Thymus (tissue), 11 donors: ENCODE results near the gene NPLOC4. TPM values are rescaled to one million over a fixed set of nuclear protein-coding genes. Genes with fewer than 3 reads are reported as not detected.

Experiments used
- DNase-seq, 9 donors: peaks; one replicate each; pipeline ENCODE4 v3.0.0-alpha.2; 2013; ENCODE audit warnings: low spot score in 9 of 9, low read depth in 6 of 9, missing footprints in 1 of 9
- H3K27ac ChIP-seq, 2 donors: one replicate each; pipeline ENCODE4 v1.5.1; 2013; ENCODE audit warnings: control low read depth in 1 of 2, low read depth in 1 of 2, low read length in 1 of 2, mild to moderate bottlenecking in 1 of 2, moderate library complexity in 1 of 2
- H3K27me3 ChIP-seq, 2 donors: one replicate each; pipeline ENCODE4 v1.5.1; 2013; ENCODE audit warnings: low read length in 1 of 2; ENCODE audit not compliant: control insufficient read depth in 2 of 2, insufficient read depth in 1 of 2
- H3K36me3 ChIP-seq, 2 donors: one replicate each; pipeline ENCODE4 v1.5.1; 2013; ENCODE audit warnings: low read length in 1 of 2, mild to moderate bottlenecking in 1 of 2, moderate library complexity in 1 of 2; ENCODE audit not compliant: control insufficient read depth in 2 of 2, insufficient read depth in 2 of 2
- H3K4me1 ChIP-seq, 2 donors: one replicate each; pipeline ENCODE4 v1.5.1; 2013; ENCODE audit warnings: low read length in 2 of 2; ENCODE audit not compliant: control insufficient read depth in 2 of 2, insufficient read depth in 2 of 2
- H3K4me3 ChIP-seq, 2 donors: one replicate each; pipeline ENCODE4 v1.5.1; 2013; ENCODE audit warnings: low read length in 2 of 2, control low read depth in 1 of 2, mild to moderate bottlenecking in 1 of 2
- H3K9me3 ChIP-seq, 2 donors: one replicate each; pipeline ENCODE4 v1.5.1; 2013; ENCODE audit warnings: low read length in 1 of 2, mild to moderate bottlenecking in 1 of 2; ENCODE audit not compliant: control insufficient read depth in 2 of 2, insufficient read depth in 1 of 2
- WGBS: extraction: QIAGEN DNeasy Blood & Tissue Kit; methylation state at CpG from one replicate; pipeline ENCODE4 v1.1.7; 2013; 5-methylcytosine and 5-hydroxymethylcytosine counted together
- polyA plus RNA-seq: library from polyadenylated mRNA; stranded (reverse); fragments of 200-250 nt; gene quantifications from one replicate; pipeline ENCODE4 v1.2.3, GENCODE V29; 2013
- total RNA-seq: library from RNA; stranded (reverse); fragments of 120-200 nt; gene quantifications from one replicate; pipeline ENCODE4 v1.2.4, GENCODE V29; 2013
- donor health status: healthy.

Gene NPLOC4
- total and polyA plus RNA-seq, 2 donors, result 26.1 to 43.3 TPM

DNA sequence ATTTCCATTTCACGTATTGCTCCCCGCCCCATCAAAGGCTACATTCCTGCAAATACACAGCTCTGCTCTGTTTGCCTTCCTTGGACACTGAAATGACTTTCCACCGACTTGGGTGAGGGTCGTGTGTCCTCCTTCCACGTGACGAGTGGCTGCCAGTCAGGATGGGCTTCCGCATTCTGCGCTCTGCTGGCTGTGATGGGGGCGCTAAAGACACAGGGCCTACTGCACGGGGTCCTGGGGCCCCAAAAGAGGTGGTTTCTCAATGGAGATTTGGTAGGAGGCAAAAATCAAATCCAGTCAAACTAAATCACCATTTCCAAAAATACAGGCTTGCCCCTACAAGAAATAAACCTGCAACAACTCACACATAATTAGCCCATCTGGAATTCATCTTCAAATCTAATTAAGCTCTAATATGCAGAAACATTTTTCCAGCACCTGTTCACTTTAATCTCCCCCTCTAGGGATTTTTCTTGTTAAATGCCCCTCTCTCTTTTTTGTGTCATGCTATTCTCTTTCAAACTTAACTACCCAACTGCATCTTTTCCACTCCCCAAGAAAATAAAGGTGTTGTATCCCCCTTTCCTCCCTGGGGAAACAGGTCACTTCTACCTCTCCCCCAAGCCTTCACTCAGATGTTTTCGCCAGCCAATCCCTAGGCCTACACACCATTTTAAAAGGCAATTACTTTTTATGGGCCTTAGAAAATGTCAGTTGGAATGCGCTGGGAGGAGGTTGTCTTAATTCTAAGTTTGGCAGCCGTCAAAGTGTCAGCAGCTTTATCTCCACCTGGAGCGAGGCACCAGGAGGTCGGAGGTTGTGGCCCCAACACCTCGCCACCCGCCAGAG, 62.9 kb downstream of the NPLOC4 start:
- peaks cover 67 to 84% of the 10 kb centered on the region in 2 donors for H3K36me3 ChIP-seq
- WGBS, result 97% methylated on average over 17 of the region's 17 CpGs
- no peak overlapping the region for H3K27ac ChIP-seq
- no peaks in the 10 kb centered on the region for H3K27me3 ChIP-seq
- no peak overlapping the region for H3K4me3 ChIP-seq
- H3K4me1 ChIP-seq, result no peaks in the 10 kb centered on the region
- no peak for DNase-seq
- H3K9me3 ChIP-seq, result no peaks in the 10 kb centered on the region

DNA sequence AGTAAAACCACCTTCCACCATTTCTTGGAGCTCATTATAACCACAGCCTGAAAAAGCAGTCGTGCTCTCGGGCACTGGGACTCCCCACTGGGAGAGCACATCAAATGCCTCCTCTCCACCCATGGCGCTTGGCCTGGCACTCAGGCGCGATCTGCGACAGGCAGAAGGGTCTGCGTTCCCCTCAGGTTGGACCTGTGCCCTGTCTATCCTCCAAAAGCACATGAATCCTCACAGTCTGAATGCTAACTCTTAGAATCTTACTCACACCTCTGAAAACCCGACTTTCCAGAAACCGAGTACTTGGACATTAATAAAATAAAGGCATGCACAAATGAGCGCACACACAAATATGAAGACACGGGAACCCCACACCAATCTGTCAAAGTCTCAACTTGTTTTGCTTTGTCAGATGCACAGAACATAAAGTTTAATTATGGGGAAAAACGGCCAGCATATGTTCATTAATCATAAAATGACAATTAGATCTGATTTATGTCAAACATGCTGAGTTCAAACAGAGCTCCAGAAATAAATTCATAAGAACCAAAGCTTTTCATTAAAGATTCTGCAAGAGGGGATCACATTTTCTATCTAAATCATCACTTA, 64.2 kb downstream of the NPLOC4 start:
- H3K36me3 ChIP-seq, result peaks cover 66 to 89% of the 10 kb centered on the region in 2 donors
- no peak overlapping the region for H3K27ac ChIP-seq
- DNase-seq, result no peak
- no peaks in the 10 kb centered on the region for H3K27me3 ChIP-seq
- no peaks in the 10 kb centered on the region for H3K4me1 ChIP-seq
- H3K9me3 ChIP-seq, result no peaks in the 10 kb centered on the region
- H3K4me3 ChIP-seq, result no peak overlapping the region
- 90% methylated on average over 12 of the region's 12 CpGs for WGBS

DNA sequence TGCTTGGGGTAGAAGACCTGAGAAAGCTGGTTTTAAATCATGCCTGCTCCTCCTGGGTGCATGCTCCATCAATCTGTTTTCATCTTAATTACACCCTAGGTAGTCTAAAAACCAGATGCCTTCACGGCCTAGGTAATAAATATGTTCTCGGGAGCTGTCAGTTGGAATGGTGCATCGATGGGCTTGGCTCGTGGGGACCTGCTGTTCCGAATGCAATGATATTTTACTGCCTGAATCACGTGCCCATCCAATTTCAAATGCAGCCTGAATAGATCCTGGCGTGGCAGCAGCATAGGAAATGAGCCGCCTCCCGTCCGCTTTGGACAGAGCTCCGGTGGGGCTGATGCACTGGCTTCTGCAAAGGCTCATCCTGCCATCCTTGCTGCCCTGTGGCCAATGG, 65.9 kb downstream of the NPLOC4 start:
- peaks cover 68 to 90% of the 10 kb centered on the region in 2 donors for H3K36me3 ChIP-seq

DNA sequence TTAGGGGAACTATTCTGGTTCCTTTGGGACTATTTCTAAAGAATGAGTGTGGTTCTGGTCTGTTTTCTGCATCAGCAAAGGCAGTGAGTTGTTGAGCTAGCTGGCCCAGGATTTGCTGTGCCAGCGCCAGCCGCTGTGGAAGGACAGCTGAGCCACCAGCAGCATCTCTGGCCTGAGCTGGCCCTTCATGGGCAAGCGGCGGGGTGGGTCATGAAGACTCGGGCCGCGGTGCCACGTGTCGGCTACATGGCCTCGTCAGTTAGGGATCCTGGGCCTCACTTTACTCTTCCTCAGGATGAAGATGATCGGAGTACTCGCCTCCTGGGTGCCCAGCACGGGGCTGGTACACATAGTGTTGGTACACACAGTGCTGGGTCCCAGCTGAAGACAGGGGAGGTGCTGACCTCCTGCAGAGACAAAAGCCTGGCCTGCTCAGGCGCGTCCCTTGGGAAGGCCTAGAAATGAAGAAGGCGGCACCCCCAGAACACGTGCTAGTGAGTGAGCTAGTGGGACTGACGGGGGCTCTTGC, 66.9 kb downstream of the NPLOC4 start:
- Histone ChIP-seq H3K4me3 (no peak overlapping the region), H3K27ac (no peak overlapping the region), H3K36me3 (peaks cover 71 to 91% of the 10 kb centered on the region in 2 donors), H3K4me1 (no peaks in the 10 kb centered on the region), H3K27me3 (no peaks in the 10 kb centered on the region), H3K9me3 (no peaks in the 10 kb centered on the region)
- no peak for DNase-seq
- 99% methylated on average over 18 of the region's 18 CpGs for WGBS

More for the DNA sequence above, 65.9 kb downstream of the NPLOC4 start:
- H3K27me3 ChIP-seq, result no peaks in the 10 kb centered on the region
- H3K27ac ChIP-seq, result no peak overlapping the region
- DNase-seq, result no peak
- H3K4me3 ChIP-seq, result no peak overlapping the region
- 96% methylated on average over 11 of the region's 11 CpGs for WGBS
- H3K4me1 ChIP-seq, result no peaks in the 10 kb centered on the region
- H3K9me3 ChIP-seq, result no peaks in the 10 kb centered on the region

DNA sequence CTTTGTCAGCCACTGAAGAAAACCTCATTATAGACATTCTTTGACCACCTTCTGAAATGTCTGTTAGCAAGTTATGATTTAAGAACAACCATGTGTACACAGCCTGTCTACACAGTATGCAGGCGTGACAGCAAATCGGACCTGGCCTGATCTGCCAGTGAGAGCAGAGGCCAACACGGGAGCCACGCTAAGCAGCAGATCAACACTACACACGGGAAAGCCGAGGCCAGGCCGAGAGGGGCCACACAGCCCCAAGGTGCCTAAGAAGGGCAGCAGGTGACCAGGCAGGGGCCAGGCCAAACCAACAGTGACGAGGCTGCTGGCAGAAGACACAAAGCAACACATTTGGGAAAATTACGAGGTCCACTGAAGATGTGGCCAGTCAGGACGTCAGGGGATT, 68.5 kb downstream of the NPLOC4 start:
- Histone ChIP-seq H3K9me3 (no peaks in the 10 kb centered on the region), H3K27ac (no peak overlapping the region), H3K4me3 (no peak overlapping the region), H3K36me3 (peaks cover 78 to 93% of the 10 kb centered on the region in 2 donors), H3K4me1 (no peaks in the 10 kb centered on the region), H3K27me3 (no peaks in the 10 kb centered on the region)
- WGBS, result 98% methylated on average over 10 of the region's 10 CpGs
- DNase-seq, result no peak

DNA sequence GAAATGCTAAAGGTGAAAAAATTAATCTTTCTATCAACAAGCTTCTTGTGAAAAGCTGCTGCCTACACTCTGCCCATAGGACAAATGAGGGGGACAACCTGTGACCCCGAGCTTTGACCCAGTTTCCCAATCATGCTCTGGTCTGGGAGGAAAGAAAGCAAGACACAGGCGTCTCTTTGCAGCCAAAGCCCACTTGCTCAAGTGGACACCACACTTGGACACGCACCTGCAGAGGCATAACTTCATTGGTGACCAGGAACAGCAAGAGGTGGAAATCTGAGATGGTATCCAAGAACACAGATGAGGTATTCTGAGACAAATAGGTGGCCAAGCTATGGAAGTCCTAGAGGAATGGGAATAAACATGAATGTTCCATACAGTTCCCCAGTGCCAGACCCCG, 69.7 kb downstream of the NPLOC4 start:
- whole genome bisulfite sequencing, result 62% methylated on average over 4 of the region's 4 CpGs
- no peaks in the 10 kb centered on the region for H3K9me3 ChIP-seq
- no peak overlapping the region for H3K4me3 ChIP-seq
- no peaks in the 10 kb centered on the region for H3K27me3 ChIP-seq
- peaks cover 90% of the 10 kb centered on the region in 2 donors for H3K36me3 ChIP-seq
- no peaks in the 10 kb centered on the region for H3K4me1 ChIP-seq
- H3K27ac ChIP-seq, result no peak overlapping the region
- DNase-seq, result no peak

DNA sequence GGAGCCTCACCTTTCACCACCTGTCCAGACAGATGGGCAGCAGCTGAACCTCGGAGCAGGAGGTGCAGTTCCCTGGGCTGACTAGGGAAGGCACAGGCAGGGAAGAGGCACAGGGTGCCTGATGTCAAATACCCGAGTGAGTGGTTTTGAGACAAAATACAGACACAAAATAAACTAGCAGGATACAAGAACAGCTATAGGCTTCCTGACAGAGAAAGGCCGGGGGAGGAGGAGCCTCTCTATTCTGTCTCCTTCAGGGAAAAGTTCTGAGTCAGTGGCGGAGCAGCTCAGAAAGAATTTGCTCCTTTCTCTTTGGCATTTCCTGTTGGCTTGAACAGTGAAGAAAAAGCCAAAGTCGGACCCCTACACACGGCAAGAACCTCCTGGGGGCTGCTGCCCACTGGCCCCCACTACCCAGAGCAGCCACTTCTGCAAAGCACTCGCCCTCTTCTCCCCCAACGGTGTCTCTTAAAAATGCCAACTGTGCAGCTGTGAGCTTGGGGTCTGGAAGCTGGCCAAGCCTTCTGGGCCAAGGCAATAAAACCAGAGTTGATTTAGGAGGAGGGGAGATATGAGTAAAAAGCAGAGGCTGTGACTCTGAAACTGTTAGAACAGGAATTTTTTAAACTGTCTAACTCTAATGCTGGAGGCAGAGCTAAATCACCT, 70.3 kb downstream of the NPLOC4 start:
- Histone ChIP-seq H3K4me1 (no peaks in the 10 kb centered on the region), H3K4me3 (no peak overlapping the region), H3K9me3 (no peaks in the 10 kb centered on the region), H3K36me3 (peaks cover 90 to 92% of the 10 kb centered on the region in 2 donors), H3K27me3 (no peaks in the 10 kb centered on the region), H3K27ac (peak overlapping the region; percentile 11 to 68)
- 12% methylated on average over 8 of the region's 8 CpGs for WGBS
- DNase-seq, result no peak

DNA sequence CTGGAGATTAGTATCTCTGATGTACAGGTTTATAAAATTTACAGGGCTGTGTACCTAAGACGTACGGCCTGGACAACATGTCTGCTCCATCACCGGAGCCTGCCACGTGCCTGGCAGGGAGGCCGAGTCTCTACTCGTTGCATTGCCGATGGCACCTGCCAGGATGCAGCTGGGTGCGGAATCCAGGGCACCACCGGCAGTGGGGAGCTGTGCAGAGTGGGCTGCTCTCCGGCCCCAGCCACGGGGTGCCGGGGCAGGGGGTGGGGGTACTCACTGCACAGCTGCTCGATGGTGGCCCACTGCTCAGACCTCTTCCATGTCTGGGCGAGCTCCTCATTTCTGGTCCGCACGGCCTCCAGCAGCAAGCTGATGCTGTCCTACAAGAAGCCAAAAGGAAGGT, 71.7 kb downstream of the NPLOC4 start:
- no peak for DNase-seq
- Histone ChIP-seq H3K9me3 (no peaks in the 10 kb centered on the region), H3K27me3 (no peaks in the 10 kb centered on the region), H3K36me3 (peaks cover 86 to 90% of the 10 kb centered on the region in 2 donors), H3K27ac (no peak overlapping the region), H3K4me3 (no peak overlapping the region), H3K4me1 (no peaks in the 10 kb centered on the region)
- 96% methylated on average over 16 of the region's 16 CpGs for WGBS

DNA sequence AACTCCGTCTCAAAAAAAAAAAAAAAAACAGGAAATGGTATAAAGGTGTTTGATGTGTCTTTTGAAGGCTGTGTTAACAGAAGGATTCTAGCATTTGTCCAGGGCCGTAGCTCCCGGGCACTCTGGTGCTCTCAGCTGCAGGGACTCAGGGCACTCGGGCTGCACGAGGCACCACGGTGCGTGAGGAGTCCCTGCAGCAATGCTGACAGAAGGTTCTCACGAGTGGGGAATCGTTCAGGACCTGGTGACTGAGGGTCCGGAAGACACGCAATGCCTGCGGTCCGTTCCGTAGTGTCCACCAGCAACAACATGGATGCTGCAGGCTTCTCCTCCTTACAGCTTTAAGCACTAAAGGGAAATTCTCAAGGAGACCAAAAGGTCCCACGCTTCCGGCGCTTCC, 72.1 kb downstream of the NPLOC4 start:
- no peak for DNase-seq
- H3K27me3 ChIP-seq, result no peaks in the 10 kb centered on the region
- H3K9me3 ChIP-seq, result no peaks in the 10 kb centered on the region
- H3K36me3 ChIP-seq, result peaks cover 85 to 88% of the 10 kb centered on the region in 2 donors
- 91% methylated on average over 17 of the region's 17 CpGs for WGBS
- no peak overlapping the region for H3K4me3 ChIP-seq
- H3K27ac ChIP-seq, result no peak overlapping the region
- H3K4me1 ChIP-seq, result no peaks in the 10 kb centered on the region
